Fibroblast of the aortic adventitia (primary cell): ENCODE results near the gene KPNA1. TPM values are rescaled to one million over a fixed set of nuclear protein-coding genes. Genes with fewer than 3 reads are reported as not detected.

ENCODE experiments used
- DNase-seq: peaks from one replicate; pipeline ENCODE4 v3.0.0-alpha.2; 2010; ENCODE audit warnings: low read depth
- H3K4me3 ChIP-seq: 2 replicates; pipeline ENCODE4 v1.5.1; 2011; ENCODE audit warnings: low read depth, mild to moderate bottlenecking, control low read depth, low read length, moderate library complexity
- CTCF ChIP-seq: IDR thresholded peaks from 2 replicates; pipeline ENCODE4 v1.5.1; 2011; ENCODE audit warnings: mild to moderate bottlenecking, low read length, control low read depth, inconsistent platforms; ENCODE audit not compliant: insufficient read depth
- total RNA-seq: library from RNA; depleted of rRNA; stranded (reverse); fragments of >200 nt; gene quantifications from 2 replicates; pipeline ENCODE4 v1.2.3, GENCODE V29; 2012; ENCODE audit warnings: low replicate concordance

Gene KPNA1
- total RNA-seq, 1 donor = 47.3 TPM

DNA sequence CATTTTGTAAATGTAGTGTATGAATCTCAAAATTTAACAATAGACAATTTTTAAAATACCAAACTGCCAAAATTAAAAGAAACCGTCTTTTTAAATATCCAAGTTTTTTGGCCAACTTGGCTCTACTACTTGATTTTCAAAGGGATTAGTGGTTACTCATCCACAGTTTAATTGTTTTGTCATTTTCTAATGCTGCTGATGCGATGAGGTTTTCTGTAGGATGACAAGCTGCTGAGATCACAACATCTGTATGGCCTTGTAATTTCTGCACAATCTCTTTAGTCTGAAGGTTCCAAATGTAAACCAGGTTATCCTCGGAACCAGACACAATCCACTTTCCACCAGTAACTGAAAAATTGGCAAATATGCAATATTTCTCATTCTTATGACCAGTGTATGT lies 100.3 kb downstream of the KPNA1 start:
- TF ChIP-seq CTCF = no peak
- no peak overlapping the region for H3K4me3 ChIP-seq

GRCh38 chr3:122410639-122411038 lies 104.1 kb downstream of the KPNA1 start:
- no peak for DNase-seq
- H3K4me3 ChIP-seq = no peak overlapping the region
- TF ChIP-seq CTCF = no peak

More for the DNA sequence above, 100.3 kb downstream of the KPNA1 start:
- no peak for DNase-seq

GRCh38 chr3:122410111-122410510 lies 104.6 kb downstream of the KPNA1 start:
- no peak for TF ChIP-seq CTCF
- no peak for DNase-seq
- no peak overlapping the region for H3K4me3 ChIP-seq

GRCh38 chr3:122409446-122409845 lies 105.3 kb downstream of the KPNA1 start:
- no peak for DNase-seq
- H3K4me3 ChIP-seq = no peak overlapping the region
- TF ChIP-seq CTCF = no peak

- H3K4me3 ChIP-seq = no peak overlapping the region
Measured at GRCh38 chr3:122407946-122408345, 106.8 kb downstream of the KPNA1 start.

GRCh38 chr3:122406198-122406597 lies 108.5 kb downstream of the KPNA1 start:
- TF ChIP-seq CTCF = no peak
- no peak for DNase-seq
- no peak overlapping the region for H3K4me3 ChIP-seq

More at GRCh38 chr3:122407946-122408345, 106.8 kb downstream of the KPNA1 start:
- DNase-seq = no peak
- TF ChIP-seq CTCF = no peak

- no peak for DNase-seq
- H3K4me3 ChIP-seq = no peak overlapping the region
- no peak for TF ChIP-seq CTCF
Measured at GRCh38 chr3:122405015-122405414, 109.7 kb downstream of the KPNA1 start.
